ENCODE measurements around the gene IGFBP5. TPM values are rescaled to one million over a fixed set of nuclear protein-coding genes. Genes with fewer than 3 reads are reported as not detected.

The IGFBP5 gene
- total RNA-seq, 4 donors from 2014 or later: 146 to 263 (median 190) TPM

DNA sequence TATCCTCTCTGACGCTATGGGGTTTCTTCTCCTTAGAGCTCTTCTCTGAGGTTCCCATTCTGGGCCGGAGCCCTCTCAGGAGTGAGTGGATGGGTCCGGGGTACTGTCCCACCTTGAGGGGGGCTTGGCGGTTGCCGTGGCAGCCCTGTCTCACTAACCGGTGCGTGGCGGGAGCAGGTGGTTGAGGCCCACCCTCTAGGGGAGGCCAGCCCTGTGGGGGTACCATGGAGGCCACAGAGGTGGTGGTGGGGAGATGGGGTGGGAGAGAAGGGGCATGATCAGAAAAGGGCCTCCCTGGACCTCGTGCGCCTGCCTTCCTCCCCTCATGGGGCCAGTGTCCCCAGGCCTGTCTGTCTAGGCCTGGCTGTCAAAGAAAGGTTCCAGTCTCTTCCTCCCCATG lies 22.3 kb downstream of the IGFBP5 start:
- TF ChIP-seq POLR2A (IDR thresholded peaks at IDR 0.05) (no peak), POLR2AphosphoS5 (IDR thresholded peaks at IDR 0.05) (no peak), EP300 (IDR thresholded peaks at IDR 0.05; ENCODE audit: low read depth) (no peak)
- TF ChIP-seq, protein P1, sequence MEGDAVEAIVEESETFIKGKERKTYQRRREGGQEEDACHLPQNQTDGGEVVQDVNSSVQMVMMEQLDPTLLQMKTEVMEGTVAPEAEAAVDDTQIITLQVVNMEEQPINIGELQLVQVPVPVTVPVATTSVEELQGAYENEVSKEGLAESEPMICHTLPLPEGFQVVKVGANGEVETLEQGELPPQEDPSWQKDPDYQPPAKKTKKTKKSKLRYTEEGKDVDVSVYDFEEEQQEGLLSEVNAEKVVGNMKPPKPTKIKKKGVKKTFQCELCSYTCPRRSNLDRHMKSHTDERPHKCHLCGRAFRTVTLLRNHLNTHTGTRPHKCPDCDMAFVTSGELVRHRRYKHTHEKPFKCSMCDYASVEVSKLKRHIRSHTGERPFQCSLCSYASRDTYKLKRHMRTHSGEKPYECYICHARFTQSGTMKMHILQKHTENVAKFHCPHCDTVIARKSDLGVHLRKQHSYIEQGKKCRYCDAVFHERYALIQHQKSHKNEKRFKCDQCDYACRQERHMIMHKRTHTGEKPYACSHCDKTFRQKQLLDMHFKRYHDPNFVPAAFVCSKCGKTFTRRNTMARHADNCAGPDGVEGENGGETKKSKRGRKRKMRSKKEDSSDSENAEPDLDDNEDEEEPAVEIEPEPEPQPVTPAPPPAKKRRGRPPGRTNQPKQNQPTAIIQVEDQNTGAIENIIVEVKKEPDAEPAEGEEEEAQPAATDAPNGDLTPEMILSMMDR (IDR thresholded peaks at IDR 0.05): no peak
- Histone ChIP-seq H3K27me3 (no peaks in the 10 kb centered on the region), H3K4me1 (no peaks in the 10 kb centered on the region), H3K4me3 (no peak overlapping the region), H3K27ac (peak overlapping the region in 1 of 4 donors; percentile 34), H3K36me3 (no peaks in the 10 kb centered on the region), H3K9me3 (no peaks in the 10 kb centered on the region)
- WGBS, 2 donors (ENCODE audit: low coverage in 1 of 2): 79% methylated on average over 10 of the region's 10 CpGs; no CpG with 5 or more reads in 1 of the 2 donors
- in situ Hi-C loops (cut with MboI; ENCODE audit: low pct_ligation_motif_present in 1 of 4, low pct_unique_long_range_greater_than_20kb in 1 of 4, low sequenced_read_pairs in 3 of 4) (loop anchor here in 1 of 4 donors (25.0 kb wide), 1 partner anchor 636 kb away; no protein-coding TSS in a partner anchor), intact Hi-C loops (cut with DNase I; ENCODE audit: low total_unique reads) (no loop called here)
- no peak for DNase-seq

- Histone ChIP-seq H3K9me3 (no peaks in the 10 kb centered on the region), H3K4me3 (no peak overlapping the region), H3K27ac (no peak overlapping the region), H3K36me3 (no peaks in the 10 kb centered on the region), H3K4me1 (no peaks in the 10 kb centered on the region), H3K27me3 (no peaks in the 10 kb centered on the region)
- 78 to 83% methylated on average over 10 of the region's 10 CpGs for WGBS, 2 donors (ENCODE audit: low coverage in 1 of 2)
- intact Hi-C loops (cut with DNase I; ENCODE audit: low total_unique reads) (no loop called here), in situ Hi-C loops (cut with MboI; ENCODE audit: low pct_ligation_motif_present in 1 of 4, low pct_unique_long_range_greater_than_20kb in 1 of 4, low sequenced_read_pairs in 3 of 4) (loop anchor here in 1 of 4 donors (25.0 kb wide), 1 partner anchor 635 kb away; no protein-coding TSS in a partner anchor)
- no peak for DNase-seq
- TF ChIP-seq POLR2A (IDR thresholded peaks at IDR 0.05) (no peak), EP300 (IDR thresholded peaks at IDR 0.05; ENCODE audit: low read depth) (no peak), POLR2AphosphoS5 (IDR thresholded peaks at IDR 0.05) (no peak)
- TF ChIP-seq, protein P1 (IDR thresholded peaks at IDR 0.05): no peak
Observed at GRCh38 chr2:216672466-216672865, 22.9 kb downstream of the IGFBP5 start.

DNA sequence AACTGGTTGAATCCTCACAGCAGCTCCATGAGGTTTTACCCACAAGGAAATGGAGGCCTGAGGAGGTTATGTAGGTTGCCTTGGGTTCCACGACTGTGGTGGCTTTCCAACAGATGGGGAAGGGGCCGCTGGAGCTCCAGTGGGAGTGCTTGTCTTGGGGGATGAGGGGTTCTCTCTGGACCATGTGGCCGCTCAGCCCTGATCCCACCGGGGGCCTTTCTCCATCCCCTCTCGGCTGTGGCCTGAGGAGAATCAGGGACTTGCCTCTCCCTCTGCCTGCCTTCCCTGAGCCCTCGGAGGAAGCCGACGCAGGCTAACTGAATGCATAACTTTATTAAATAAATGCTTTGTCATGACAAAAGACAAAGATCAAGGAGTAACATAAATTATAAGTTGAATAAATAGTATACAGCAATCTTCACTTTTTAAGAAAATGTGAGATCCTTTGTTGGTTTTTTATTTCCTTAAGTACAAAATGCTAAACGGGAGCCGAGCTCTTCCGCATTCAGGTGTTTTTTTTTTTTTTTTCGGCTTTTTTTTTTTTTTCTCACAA lies 23.5 kb downstream of the IGFBP5 start:
- Histone ChIP-seq H3K4me1 (no peaks in the 10 kb centered on the region), H3K36me3 (no peaks in the 10 kb centered on the region), H3K9me3 (no peaks in the 10 kb centered on the region), H3K27me3 (no peaks in the 10 kb centered on the region), H3K27ac (peak overlapping the region in 2 of 4 donors; percentile 32 to 41), H3K4me3 (no peak overlapping the region)
- intact Hi-C loops (cut with DNase I; ENCODE audit: low total_unique reads) (no loop called here), in situ Hi-C loops (cut with MboI; ENCODE audit: low pct_ligation_motif_present in 1 of 4, low pct_unique_long_range_greater_than_20kb in 1 of 4, low sequenced_read_pairs in 3 of 4) (loop anchor here in 1 of 4 donors (25.0 kb wide), 1 partner anchor 635 kb away; no protein-coding TSS in a partner anchor)
- 69 to 85% methylated on average over 4 to 11 of the region's 12 CpGs for WGBS, 2 donors (ENCODE audit: low coverage in 1 of 2)
- no peak for DNase-seq
- TF ChIP-seq EP300 (IDR thresholded peaks at IDR 0.05; ENCODE audit: low read depth) (no peak), POLR2AphosphoS5 (IDR thresholded peaks at IDR 0.05) (no peak), POLR2A (IDR thresholded peaks at IDR 0.05) (no peak)
- TF ChIP-seq, protein P1 (IDR thresholded peaks at IDR 0.05): no peak

- WGBS, 2 donors (ENCODE audit: low coverage in 1 of 2): 73 to 83% methylated on average over 3 to 11 of the region's 11 CpGs
- H3K9me3 ChIP-seq: no peaks in the 10 kb centered on the region
- H3K27me3 ChIP-seq: no peaks in the 10 kb centered on the region
- intact Hi-C loops (cut with DNase I; ENCODE audit: low total_unique reads): no loop called here
- no peak overlapping the region for H3K4me3 ChIP-seq
- TF ChIP-seq POLR2AphosphoS5 (IDR thresholded peaks at IDR 0.05): no peak
- TF ChIP-seq EP300 (IDR thresholded peaks at IDR 0.05; ENCODE audit: low read depth): no peak
- TF ChIP-seq POLR2A (IDR thresholded peaks at IDR 0.05): no peak
- TF ChIP-seq, protein P1 (IDR thresholded peaks at IDR 0.05): no peak
- DNase-seq: no peak
- H3K27ac ChIP-seq: no peak overlapping the region
- in situ Hi-C loops (cut with MboI; ENCODE audit: low pct_ligation_motif_present in 1 of 4, low pct_unique_long_range_greater_than_20kb in 1 of 4, low sequenced_read_pairs in 3 of 4): loop anchor here in 1 of 4 donors (25.0 kb wide), 1 partner anchor 634 kb away; no protein-coding TSS in a partner anchor
- H3K4me1 ChIP-seq: peaks cover 0 to 2% (median under 1%) of the 10 kb centered on the region in 4 donors
- no peaks in the 10 kb centered on the region for H3K36me3 ChIP-seq
Observed at GRCh38 chr2:216671081-216671411, 24.3 kb downstream of the IGFBP5 start.

All from transverse colon (tissue), 4 donors.